CD4-positive, alpha-beta T cell (primary cell): ENCODE data around the gene RIPOR2. TPM values are rescaled to one million over a fixed set of nuclear protein-coding genes. Genes with fewer than 3 reads are reported as not detected.

Experiments used
- ATAC-seq: fragments of 200-7000 bp; cut with Tn5 transposase; one replicate; pipeline ENCODE4 v1.10.0; 2022; ENCODE audit warnings: mild to moderate bottlenecking; ENCODE audit not compliant: poor library complexity
- CTCF ChIA-PET: fragments of 350-600 bp; sonication (Branson Sonifier 250); formaldehyde crosslinking; loops from one replicate; lab custom pipeline; 2021; ENCODE audit warnings: antibody characterized with exemption, inconsistent platforms; lab: Charles Lee
- POLR2A ChIA-PET: fragments of 350-600 bp; sonication (Branson Sonifier 250); formaldehyde crosslinking; loops from one replicate; lab custom pipeline; 2021; ENCODE audit warnings: antibody characterized with exemption, inconsistent platforms; lab: Charles Lee
- DNase-seq, 14 experiments: peaks; one replicate each; pipeline ENCODE4 v3.0.0-alpha.2; 2013 to 2020; ENCODE audit warnings: mixed read lengths in 2 of 14
- H3K27ac ChIP-seq, 2 donors: one replicate each; pipeline versions ENCODE4 v1.5.1 to v1.7.0; 2013; ENCODE audit warnings: low read length in 2 of 2, low read depth in 1 of 2, mild to moderate bottlenecking in 1 of 2
- H3K27me3 ChIP-seq, 2 experiments: 1 replicate in 1 of 2; 2 replicates in 1 of 2; pipeline versions ENCODE4 v1.6.1 to v1.7.0; 2013; ENCODE audit warnings: low read length in 2 of 2, control low read depth in 1 of 2, mild to moderate bottlenecking in 1 of 2, moderate library complexity in 1 of 2; ENCODE audit not compliant: insufficient read depth in 2 of 2, control insufficient read depth in 1 of 2
- H3K36me3 ChIP-seq: one replicate; pipeline ENCODE4 v1.6.1; 2013; ENCODE audit warnings: low read length, control low read depth; ENCODE audit not compliant: insufficient read depth
- H3K4me1 ChIP-seq: one replicate; pipeline ENCODE4 v1.6.1; 2013; ENCODE audit warnings: low read length, control low read depth; ENCODE audit not compliant: insufficient read depth
- H3K4me3 ChIP-seq: one replicate; pipeline ENCODE4 v1.5.1; 2013; ENCODE audit warnings: mild to moderate bottlenecking, low read length, moderate library complexity
- H3K9me3 ChIP-seq, 2 experiments: 1 replicate in 1 of 2; 2 replicates in 1 of 2; pipeline versions ENCODE4 v1.6.1 to v1.7.0; 2013; ENCODE audit warnings: low read length in 2 of 2, mild to moderate bottlenecking in 2 of 2, control low read depth in 1 of 2, moderate library complexity in 1 of 2; ENCODE audit not compliant: control insufficient read depth in 1 of 2, insufficient read depth in 1 of 2
- H3K27ac Mint-ChIP-seq: one replicate; pipeline ENCODE4 v1.8.0; 2020; ENCODE audit warnings: mixed read lengths
- H3K27me3 Mint-ChIP-seq: one replicate; pipeline ENCODE4 v1.8.0; 2021; ENCODE audit warnings: mixed read lengths
- H3K36me3 Mint-ChIP-seq: one replicate; pipeline ENCODE4 v1.8.0; 2021; ENCODE audit warnings: low read depth, mixed read lengths
- H3K4me1 Mint-ChIP-seq: one replicate; pipeline ENCODE4 v1.8.0; 2021; ENCODE audit warnings: low read depth, mixed read lengths
- H3K4me3 Mint-ChIP-seq: one replicate; pipeline ENCODE4 v1.8.0; 2020; ENCODE audit warnings: mild to moderate bottlenecking, mixed read lengths
- H3K9me3 Mint-ChIP-seq: one replicate; pipeline ENCODE4 v1.8.0; 2020; ENCODE audit warnings: mixed read lengths
- intact Hi-C, 2 experiments: fragments of 100-400 bp; cut with DNase I in 1 of 2; cut with micrococcal nuclease in 1 of 2; formaldehyde crosslinking; loops; one replicate each; pipeline versions ENCODE4 v1.15.1 to v1.9.0; 2023 to 2025; cut with DNase I, micrococcal nuclease
- total RNA-seq, 174 experiments: library from RNA in 2 of 174; stranded (reverse) in 2 of 174; gene quantifications; one replicate each; pipeline ENCODE4 v1.2.3 and lab custom pipeline; 2021 to 2026
- TF ChIP-seq, protein P1 (sequence below): fragments of 200-600 bp; IDR thresholded peaks from one replicate; pipeline ENCODE4 v1.8.0; 2022; ENCODE audit warnings: antibody characterized with exemption, mild to moderate bottlenecking

Gene RIPOR2
- total RNA-seq, 2 experiments from 2014 or later = 123 to 129 TPM

DNA sequence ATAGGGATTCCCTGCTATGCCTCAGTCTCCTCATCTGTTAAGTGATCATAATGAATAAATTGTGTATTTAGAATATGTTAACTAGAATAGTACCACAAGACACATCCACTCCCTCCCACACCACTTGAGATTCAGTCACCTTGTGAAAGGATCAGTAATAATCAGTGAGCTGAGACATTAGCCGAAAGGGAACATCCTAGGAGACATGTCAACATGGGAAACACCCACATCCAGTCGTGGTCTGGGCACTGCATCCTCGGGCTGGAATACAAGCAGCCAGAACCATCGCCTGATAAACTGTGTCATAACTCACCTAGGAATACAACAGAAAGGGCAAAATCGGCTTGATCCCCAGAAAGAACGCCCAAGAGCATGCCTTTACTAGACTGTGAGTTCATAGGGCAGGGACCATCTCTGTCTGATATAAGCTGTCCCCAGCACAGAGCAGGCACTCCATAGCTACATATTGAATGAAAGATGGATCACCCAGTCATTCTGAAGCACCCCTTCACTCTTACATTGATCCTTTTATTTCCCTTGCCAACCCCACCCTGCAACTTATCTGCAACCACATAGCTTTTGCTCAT lies 23.9 kb downstream of the RIPOR2 start:
- peaks cover 89% of the 10 kb centered on the region for H3K36me3 ChIP-seq
- TF ChIP-seq, protein P1, sequence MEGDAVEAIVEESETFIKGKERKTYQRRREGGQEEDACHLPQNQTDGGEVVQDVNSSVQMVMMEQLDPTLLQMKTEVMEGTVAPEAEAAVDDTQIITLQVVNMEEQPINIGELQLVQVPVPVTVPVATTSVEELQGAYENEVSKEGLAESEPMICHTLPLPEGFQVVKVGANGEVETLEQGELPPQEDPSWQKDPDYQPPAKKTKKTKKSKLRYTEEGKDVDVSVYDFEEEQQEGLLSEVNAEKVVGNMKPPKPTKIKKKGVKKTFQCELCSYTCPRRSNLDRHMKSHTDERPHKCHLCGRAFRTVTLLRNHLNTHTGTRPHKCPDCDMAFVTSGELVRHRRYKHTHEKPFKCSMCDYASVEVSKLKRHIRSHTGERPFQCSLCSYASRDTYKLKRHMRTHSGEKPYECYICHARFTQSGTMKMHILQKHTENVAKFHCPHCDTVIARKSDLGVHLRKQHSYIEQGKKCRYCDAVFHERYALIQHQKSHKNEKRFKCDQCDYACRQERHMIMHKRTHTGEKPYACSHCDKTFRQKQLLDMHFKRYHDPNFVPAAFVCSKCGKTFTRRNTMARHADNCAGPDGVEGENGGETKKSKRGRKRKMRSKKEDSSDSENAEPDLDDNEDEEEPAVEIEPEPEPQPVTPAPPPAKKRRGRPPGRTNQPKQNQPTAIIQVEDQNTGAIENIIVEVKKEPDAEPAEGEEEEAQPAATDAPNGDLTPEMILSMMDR = no peak

DNA sequence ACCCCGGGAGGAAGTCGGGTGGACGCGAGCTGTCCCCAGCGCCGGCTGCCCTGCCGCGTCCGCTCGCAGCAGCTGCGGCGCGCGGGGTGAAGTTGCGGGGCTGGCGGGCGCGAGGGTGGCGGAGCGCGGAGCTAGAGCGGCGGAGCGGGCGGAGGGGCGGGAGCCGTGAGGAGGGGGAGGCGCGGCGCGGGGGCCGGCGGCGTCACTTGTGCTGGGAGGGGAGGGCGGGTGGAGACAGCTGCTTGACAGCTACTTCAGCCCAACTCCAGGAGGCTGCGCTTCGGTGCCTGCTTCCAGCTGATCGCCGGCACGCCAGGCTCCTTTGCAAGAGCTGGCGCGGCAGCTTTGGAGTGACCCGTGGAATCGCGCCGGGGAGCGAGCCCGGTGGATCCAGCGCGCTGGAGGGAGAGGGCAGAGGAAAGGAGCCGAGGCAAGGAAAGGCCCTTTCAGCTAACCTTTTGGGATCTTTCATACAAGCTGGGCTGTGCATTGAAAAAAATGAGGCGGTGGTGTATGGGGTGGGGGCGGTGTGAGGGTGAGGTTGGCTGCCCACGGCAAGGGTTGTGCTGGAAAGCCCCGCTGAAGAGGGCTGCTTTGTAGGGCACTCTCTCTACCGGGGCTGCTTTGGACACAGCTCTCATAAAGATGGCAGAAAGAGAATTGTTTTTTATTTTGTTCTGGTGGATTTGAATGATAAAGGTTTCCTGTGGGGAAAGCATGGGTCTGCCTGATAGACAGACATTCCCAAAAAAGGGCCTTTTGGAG lies 24.6 kb downstream of the RIPOR2 start:
- intact Hi-C loops = loop anchor here (1.0 to 10.0 kb wide), 6 partner anchors 10 to 164 kb away; partner anchors contain the start of gene RIPOR2 (in 1 of the 2)
- H3K9me3 ChIP-seq = no peaks in the 10 kb centered on the region
- H3K4me1 ChIP-seq = peaks cover 93% of the 10 kb centered on the region
- ATAC-seq (peak; percentile 46), DNase-seq (peak in 13 of 14 experiments; percentile 27 to 79 (median 58))
- H3K4me3 ChIP-seq = peak overlapping the region; percentile 65
- no peaks in the 10 kb centered on the region for H3K27me3 ChIP-seq
- Mint-ChIP-seq H3K4me1 (peaks cover 99% of the 10 kb centered on the region), H3K9me3 (no peaks in the 10 kb centered on the region), H3K27me3 (no peaks in the 10 kb centered on the region), H3K27ac (peak overlapping the region; percentile 97), H3K4me3 (peak overlapping the region; percentile 95), H3K36me3 (peaks cover 98% of the 10 kb centered on the region)
- ChIA-PET CTCF (interaction anchor here (0.8 to 6.3 kb wide), 11 partner anchors 9 to 107 kb away, joined by 3 to 65 read pairs (median 11); partner anchors contain the start of gene RIPOR2), POLR2A (interaction anchor here (0.5 to 7.3 kb wide), 25 partner anchors 9 to 225 kb away, joined by 3 to 172 read pairs (median 6); partner anchors contain the start of gene RIPOR2)
- H3K36me3 ChIP-seq = peaks cover 88% of the 10 kb centered on the region
- H3K27ac ChIP-seq = peak overlapping the region; percentile 73 to 88
- TF ChIP-seq, protein P1 = no peak

More for the DNA sequence above, 23.9 kb downstream of the RIPOR2 start:
- no peaks in the 10 kb centered on the region for H3K27me3 ChIP-seq
- Mint-ChIP-seq H3K4me3 (peak overlapping the region; percentile 95), H3K9me3 (no peaks in the 10 kb centered on the region), H3K36me3 (peaks cover 98% of the 10 kb centered on the region), H3K27me3 (no peaks in the 10 kb centered on the region), H3K4me1 (peaks cover 99% of the 10 kb centered on the region), H3K27ac (peak overlapping the region; percentile 97)
- ChIA-PET CTCF (interaction anchor here (0.9 to 6.3 kb wide), 7 partner anchors 13 to 106 kb away, joined by 3 to 65 read pairs (median 23); partner anchors contain the start of gene RIPOR2), POLR2A (interaction anchor here (0.5 to 7.3 kb wide), 19 partner anchors 8 to 224 kb away, joined by 3 to 172 read pairs (median 8); partner anchors contain the start of gene RIPOR2)
- ATAC-seq (no peak), DNase-seq (no peak)
- no peaks in the 10 kb centered on the region for H3K9me3 ChIP-seq
- intact Hi-C loops = loop anchor here (1.0 to 10.0 kb wide), 6 partner anchors 9 to 163 kb away; partner anchors contain the start of gene RIPOR2 (in 1 of the 2)
- H3K27ac ChIP-seq = peak overlapping the region; percentile 69 to 88
- peaks cover 93% of the 10 kb centered on the region for H3K4me1 ChIP-seq
- H3K4me3 ChIP-seq = peak overlapping the region; percentile 65

DNA sequence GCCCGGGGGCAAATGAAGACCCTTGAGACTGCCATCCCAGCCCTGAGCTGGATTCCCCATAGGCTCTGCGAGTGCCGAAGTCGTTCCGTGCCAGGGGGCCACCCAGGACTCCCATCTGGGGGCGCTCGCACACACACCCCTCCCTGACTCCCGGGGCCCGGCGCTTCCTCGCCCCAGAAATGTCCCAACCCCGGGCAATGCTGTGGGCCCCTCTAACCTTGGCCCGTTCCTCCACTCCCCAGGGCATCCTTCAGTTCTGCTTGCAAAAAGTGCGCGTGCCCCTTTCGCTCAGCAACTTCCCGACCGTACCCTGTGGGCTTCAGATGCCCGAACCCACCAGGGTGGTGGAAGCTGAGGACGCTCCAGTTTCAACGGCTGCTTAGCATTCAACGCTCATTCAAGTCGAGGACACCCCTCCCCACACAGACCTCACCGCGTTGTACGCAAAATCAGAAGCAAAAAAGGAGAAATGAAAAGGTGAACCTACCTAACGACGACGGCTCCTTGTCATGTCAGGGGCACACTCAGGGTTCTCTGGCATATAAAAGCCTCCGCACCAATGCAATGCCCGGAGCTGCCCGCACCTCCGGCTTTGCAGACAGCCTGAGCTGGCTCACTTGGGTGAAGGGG lies 25.3 kb downstream of the RIPOR2 start:
- Mint-ChIP-seq H3K4me3 (peak overlapping the region; percentile 95), H3K9me3 (no peaks in the 10 kb centered on the region)
- POLR2A ChIA-PET = interaction anchor here (0.7 to 7.3 kb wide), 25 partner anchors 10 to 116 kb away, joined by 3 to 172 read pairs (median 6); partner anchors contain the start of gene RIPOR2

More for the DNA sequence above, 25.3 kb downstream of the RIPOR2 start:
- intact Hi-C loops = loop anchor here (1.0 to 10.0 kb wide), 5 partner anchors 16 to 164 kb away; partner anchors contain the start of gene RIPOR2 (in 1 of the 2)
- Histone ChIP-seq H3K36me3 (peaks cover 88% of the 10 kb centered on the region), H3K27ac (peak overlapping the region; percentile 73 to 88), H3K4me3 (peak overlapping the region; percentile 55), H3K4me1 (peaks cover 91% of the 10 kb centered on the region), H3K9me3 (no peaks in the 10 kb centered on the region), H3K27me3 (no peaks in the 10 kb centered on the region)
- CTCF ChIA-PET = interaction anchor here (0.7 to 6.3 kb wide), 13 partner anchors 9 to 108 kb away, joined by 3 to 65 read pairs (median 10); partner anchors contain the start of gene RIPOR2
- Mint-ChIP-seq H3K36me3 (peaks cover 98% of the 10 kb centered on the region), H3K4me1 (peaks cover 99% of the 10 kb centered on the region), H3K27me3 (no peaks in the 10 kb centered on the region), H3K27ac (peak overlapping the region; percentile 97)
- DNase-seq (peak in 5 of 14 experiments; percentile 15 to 63 (median 55)), ATAC-seq (peak; percentile 47)
- TF ChIP-seq, protein P1 = peak; percentile 20
